Lower leg skin (tissue), 3 donors: Measurements from ENCODE around the gene MPZL1.

Experiments used
- POLR2A ChIP-seq, 2 donors: fragments of 450-650 bp; IDR thresholded peaks; one replicate each; pipeline ENCODE4 v1.6.1; 2016 to 2017; ENCODE audit warnings: antibody characterized with exemption in 2 of 2, mild to moderate bottlenecking in 1 of 2, moderate library complexity in 1 of 2
- TF ChIP-seq, protein P1 (sequence below), 3 donors: fragments of 450-650 bp; IDR thresholded peaks; one replicate each; pipeline ENCODE4 v1.5.1; 2016; ENCODE audit warnings: antibody characterized with exemption in 3 of 3, mild to moderate bottlenecking in 3 of 3, moderate library complexity in 2 of 3

DNA sequence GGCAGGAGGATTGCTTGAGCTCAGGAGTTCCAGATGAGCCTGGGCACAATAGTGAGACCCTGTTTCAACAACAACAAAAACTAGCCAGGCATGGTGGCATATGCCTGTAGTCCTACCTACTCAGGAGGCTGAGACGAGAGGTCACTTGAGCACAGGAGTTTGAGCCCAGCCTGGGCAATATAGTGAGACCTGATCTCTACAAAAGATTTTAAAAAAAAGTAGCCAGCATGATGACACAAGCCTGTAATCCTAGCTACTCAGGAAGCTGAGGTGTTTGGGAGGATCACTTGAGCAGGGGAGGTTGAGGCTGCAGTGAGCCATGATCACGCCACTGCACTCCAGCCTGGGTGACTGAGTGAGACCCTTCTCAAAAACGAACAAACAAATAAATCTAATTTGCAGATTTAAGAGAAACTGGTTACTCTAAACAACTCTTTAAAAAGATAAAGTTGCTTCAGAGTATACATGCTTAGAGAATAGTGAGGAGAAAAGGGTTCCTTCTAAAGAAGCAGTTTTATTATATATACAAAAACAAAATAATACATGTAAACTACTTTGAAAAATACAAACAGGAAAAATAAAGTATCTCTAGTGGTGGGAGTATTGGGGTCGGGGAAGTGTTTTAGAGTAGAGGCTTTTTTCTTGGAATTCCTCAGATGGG is 103.8 kb downstream of the MPZL1 start:
- TF ChIP-seq, protein P1, sequence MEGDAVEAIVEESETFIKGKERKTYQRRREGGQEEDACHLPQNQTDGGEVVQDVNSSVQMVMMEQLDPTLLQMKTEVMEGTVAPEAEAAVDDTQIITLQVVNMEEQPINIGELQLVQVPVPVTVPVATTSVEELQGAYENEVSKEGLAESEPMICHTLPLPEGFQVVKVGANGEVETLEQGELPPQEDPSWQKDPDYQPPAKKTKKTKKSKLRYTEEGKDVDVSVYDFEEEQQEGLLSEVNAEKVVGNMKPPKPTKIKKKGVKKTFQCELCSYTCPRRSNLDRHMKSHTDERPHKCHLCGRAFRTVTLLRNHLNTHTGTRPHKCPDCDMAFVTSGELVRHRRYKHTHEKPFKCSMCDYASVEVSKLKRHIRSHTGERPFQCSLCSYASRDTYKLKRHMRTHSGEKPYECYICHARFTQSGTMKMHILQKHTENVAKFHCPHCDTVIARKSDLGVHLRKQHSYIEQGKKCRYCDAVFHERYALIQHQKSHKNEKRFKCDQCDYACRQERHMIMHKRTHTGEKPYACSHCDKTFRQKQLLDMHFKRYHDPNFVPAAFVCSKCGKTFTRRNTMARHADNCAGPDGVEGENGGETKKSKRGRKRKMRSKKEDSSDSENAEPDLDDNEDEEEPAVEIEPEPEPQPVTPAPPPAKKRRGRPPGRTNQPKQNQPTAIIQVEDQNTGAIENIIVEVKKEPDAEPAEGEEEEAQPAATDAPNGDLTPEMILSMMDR (IDR thresholded peaks at IDR 0.05) = no peak
- TF ChIP-seq POLR2A (IDR thresholded peaks at IDR 0.05) = no peak
